Activated CD4-positive, alpha-beta T cell treated with anti-CD3 and anti-CD28 coated beads, Interleukin-2, Interleukin-6, amounts not matched to agents 100 ng/mL and 50 ng/mL, durations not matched to agents 16 hours and 8 hours (primary cell): Measurements from ENCODE around the gene ENPEP.
"Not testable (repeated sequence)": the region's sequence is repeated elsewhere in the genome, so short reads cannot be mapped to it uniquely, and the experiment has no call there.

Experiments used
- DNase-seq: peaks from one replicate; pipeline ENCODE4 v3.0.0-alpha.2; 2020

The ENPEP gene

DNA sequence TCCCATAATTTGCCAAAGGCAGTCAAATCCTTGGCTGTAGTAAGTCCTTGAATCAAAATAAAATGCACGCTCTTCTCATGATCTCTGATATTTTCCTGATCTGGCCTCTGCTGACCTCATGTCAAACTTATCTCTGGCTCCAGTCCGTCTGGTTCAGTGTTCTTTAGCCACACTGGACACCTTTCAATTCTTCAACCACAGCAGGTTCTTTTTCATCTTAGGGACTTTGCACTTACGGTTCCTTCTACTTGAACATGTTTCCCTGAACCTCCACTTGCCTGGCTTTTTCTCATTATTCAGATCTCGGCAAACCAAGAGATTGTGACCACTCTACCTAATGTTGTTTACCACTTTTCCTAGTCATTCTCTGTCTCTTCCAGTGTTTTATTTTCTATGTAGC, 10.3 kb downstream of the ENPEP start:
- no peak for DNase-seq

DNA sequence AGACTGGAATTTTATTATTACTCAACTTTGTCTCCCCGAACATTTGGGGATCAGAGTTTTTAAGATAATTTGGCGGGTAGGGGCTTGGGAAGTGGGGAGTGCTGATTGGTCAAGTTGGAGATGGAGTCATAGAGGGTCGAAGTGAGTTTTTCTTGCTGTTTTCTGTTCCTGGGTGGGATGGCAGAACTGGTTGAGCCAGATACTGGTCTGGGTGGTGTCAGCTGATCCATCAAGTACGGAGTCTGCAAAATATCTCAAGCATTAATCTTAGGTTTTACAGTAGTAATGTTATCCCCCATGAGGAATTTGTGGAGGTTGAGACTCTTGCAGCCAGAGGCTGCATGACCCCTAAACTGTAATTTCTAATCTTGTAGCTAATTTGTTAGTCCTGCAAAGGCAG, 10.9 kb downstream of the ENPEP start:
- DNase-seq: not testable (repeated sequence)

DNA sequence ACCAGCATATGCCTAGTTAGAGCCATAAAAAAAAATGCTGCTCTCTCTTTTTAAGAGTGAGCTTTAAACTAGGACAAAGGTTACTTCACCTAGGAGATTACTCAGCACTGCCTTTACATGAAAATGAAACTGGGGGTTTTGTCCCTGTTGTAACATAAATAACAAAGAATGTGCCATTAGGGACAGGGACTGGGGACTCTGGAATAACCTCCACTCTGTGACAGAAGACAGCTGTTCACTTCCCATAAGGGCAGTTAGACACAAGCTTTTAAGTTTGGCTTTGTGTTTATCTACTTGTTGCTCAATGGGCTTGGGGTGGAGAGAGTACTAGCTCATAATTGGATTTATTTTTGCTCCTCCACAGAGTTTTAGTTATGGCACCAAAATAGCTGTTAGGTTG, 11.9 kb downstream of the ENPEP start:
- DNase-seq: no peak

- no peak for DNase-seq
Observed at GRCh38 chr4:110489901-110490508, 14.1 kb downstream of the ENPEP start.

DNA sequence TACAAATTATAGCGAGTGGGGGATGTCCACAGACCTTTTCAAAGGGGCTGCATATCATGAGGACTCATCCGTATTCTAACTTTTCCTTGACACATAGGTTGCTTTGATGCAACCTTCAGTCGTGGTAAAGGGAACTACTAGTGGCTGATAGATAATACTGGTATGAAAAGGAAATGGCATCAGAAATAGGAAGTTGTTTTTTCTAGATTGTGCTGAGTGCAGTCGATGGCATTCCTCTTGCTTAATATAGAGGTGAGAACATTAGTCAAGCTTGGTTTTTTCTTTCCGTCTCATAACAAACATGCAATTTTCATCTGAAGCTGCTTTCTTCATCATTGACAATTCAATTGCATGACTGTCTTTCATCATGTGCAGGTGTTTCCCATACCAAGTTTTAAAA, 16.6 kb downstream of the ENPEP start:
- no peak for DNase-seq

GRCh38 chr4:110493520-110493919, 17.6 kb downstream of the ENPEP start:
- DNase-seq: no peak

DNA sequence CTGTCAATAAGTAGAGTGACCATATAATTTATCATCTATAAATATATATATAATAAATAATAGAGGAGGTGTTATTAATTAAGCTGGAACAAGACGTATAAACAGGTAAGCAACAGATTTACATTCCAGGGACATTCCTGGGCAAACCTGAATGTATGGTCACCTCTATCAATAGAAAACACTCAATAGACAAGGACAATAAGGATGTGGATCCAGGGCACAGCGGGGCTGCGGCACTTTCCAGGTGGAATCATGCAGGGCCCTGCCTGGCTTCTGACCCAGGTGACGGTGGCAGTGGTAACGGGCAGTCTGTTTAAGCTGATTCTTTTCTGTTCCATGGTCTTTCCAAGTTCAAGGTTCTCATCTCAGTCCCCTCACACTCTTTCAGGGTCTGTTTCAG, 22.5 kb downstream of the ENPEP start:
- DNase-seq: no peak

DNA sequence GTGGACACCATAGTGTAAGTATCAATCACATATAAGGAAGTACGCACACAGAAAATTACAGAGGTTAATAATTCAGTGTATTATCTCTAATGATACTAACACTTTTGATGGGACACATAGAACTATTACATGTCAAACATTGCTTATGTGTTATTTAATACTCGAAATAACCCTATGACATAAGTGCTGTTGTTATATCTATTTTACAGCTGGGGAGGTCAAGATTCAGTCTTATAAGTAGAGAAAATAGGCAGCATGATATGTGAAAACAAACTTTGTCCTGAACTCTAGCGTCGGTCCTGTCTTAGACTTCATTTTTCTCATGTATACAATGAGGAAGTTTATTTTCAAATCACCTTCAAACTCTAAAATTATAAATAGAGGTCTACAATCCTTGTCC, 23.2 kb downstream of the ENPEP start:
- no peak for DNase-seq

- DNase-seq: no peak
Observed at GRCh38 chr4:110501826-110502225, 25.9 kb downstream of the ENPEP start.

GRCh38 chr4:110503270-110504083, 27.5 kb downstream of the ENPEP start:
- no peak for DNase-seq

DNA sequence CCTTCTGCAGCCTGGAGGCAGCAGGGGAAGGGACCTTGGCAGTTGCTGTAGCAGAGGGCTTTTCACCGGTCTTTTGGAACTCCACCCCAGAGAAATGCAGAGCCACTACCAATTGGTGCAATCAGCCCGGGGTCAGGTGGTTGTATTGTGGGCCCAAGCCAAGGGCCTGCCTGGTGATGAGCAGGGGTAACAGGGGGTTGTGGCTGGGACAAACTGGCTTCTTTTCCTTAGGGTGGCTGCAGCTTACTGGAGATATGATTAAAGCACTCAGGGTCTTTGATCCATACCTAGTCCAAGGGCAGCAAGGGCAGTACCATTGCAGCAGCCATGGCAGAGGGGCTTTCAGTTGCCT, 28.1 kb downstream of the ENPEP start:
- DNase-seq: no peak

DNA sequence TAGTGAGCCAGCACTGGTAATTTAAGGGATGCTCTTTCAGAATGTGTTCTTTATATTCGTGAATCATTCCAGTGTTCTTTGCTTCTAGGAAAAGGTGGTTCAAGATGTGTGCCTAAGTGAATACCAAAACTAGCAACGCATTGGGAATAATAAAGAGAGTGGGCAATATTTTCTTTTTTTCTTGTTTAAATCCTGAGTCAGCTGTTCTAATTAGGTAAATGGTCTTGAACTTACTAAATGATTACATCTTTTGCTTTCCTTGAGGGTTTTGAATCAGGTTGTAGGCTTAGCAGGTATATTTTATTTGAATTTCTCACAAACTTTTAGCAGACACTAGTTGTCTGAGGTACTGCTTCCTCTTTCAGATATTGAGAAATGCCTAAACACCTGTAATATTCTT, 29.5 kb downstream of the ENPEP start:
- DNase-seq: no peak

GRCh38 chr4:110508827-110509710, 33.1 kb downstream of the ENPEP start:
- DNase-seq: no peak

DNA sequence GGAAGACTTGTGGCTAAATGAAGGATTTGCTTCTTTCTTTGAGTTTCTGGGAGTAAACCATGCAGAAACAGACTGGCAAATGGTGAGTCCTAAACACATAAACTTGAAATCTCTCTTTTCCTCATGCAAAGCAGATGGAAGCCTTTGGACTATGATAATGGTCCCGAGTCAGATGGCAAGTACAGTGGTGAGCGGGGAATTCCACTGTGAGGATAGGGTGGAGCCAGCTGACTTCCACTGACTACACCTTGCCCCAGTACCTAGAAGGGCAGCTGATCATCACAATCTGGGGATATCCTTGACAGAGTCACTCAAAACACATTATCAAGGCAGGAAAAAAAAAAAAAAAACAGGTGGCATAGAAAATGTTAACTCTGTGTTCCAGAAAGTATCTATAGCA, 34.3 kb downstream of the ENPEP start:
- no peak for DNase-seq

- DNase-seq: peak; percentile 61
Observed at GRCh38 chr4:110510955-110511544, 35.1 kb downstream of the ENPEP start.

- DNase-seq: no peak
Observed at GRCh38 chr4:110512901-110513300, 36.9 kb downstream of the ENPEP start.

GRCh38 chr4:110514889-110515479, 39.0 kb downstream of the ENPEP start:
- peak; percentile 33 for DNase-seq

GRCh38 chr4:110515676-110516075, 39.7 kb downstream of the ENPEP start:
- DNase-seq: no peak

- DNase-seq: peak; percentile 75
Observed at GRCh38 chr4:110516106-110516922, 40.4 kb downstream of the ENPEP start.

DNA sequence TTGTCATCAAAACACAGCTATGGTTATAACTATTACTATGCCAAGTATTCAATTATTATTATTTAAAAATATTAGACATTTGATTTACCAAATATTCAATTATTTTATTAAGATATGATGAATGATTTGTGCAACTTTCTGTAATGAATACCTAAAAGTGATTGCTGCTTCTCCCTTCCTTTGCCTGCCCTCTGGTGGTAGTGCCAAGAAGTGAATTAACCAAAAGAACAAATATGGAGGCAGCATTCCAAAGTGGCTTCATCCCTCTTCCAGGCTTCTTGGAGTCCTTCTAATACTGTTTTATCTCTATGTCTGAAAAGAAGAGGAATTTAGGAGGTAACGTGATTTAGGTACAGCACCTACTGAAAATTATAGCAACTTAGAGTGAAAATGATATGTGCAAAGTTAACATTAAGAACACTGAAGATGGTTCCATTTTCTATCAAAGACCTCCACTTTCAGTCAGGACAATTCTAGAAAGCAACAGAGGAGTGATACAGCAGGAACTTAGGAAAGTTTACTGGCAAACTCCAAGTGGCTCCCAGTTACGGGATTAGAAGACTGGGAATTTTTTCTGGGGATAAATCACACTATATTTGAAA, 43.0 kb downstream of the ENPEP start:
- DNase-seq: peak; percentile 27

GRCh38 chr4:110520886-110521285, 44.9 kb downstream of the ENPEP start:
- no peak for DNase-seq

- DNase-seq: no peak
Observed at GRCh38 chr4:110526589-110526988, 50.6 kb downstream of the ENPEP start.
